OCI-LY1 (cell line): ENCODE data around the gene CNOT8.

Source experiments
- H2AFZ ChIP-seq: fragments of 200-600 bp; sonication (generic), shearing (Covaris generic); 2 replicates; pipeline ENCODE4 v1.6.0; 2014; ENCODE audit warnings: antibody characterized with exemption, mild to moderate bottlenecking, low read length
- H3F3A ChIP-seq: fragments of 200-600 bp; sonication (generic), shearing (Covaris generic); 2 replicates; pipeline ENCODE4 v1.6.0; 2014; ENCODE audit warnings: mild to moderate bottlenecking, antibody characterized with exemption, low read length, moderate library complexity; ENCODE audit not compliant: insufficient read depth
- H3K27ac ChIP-seq: fragments of 200-600 bp; sonication (generic); 2 replicates; pipeline ENCODE4 v1.5.1; 2014; ENCODE audit warnings: low read length, mixed run types, mild to moderate bottlenecking, low read depth; ENCODE audit not compliant: poor library complexity, severe bottlenecking
- H3K27me3 ChIP-seq: fragments of 200-600 bp; sonication (generic); 2 replicates; pipeline ENCODE4 v1.6.0; 2014; ENCODE audit warnings: antibody characterized with exemption, mild to moderate bottlenecking, low read length, moderate library complexity; ENCODE audit not compliant: insufficient read depth
- H3K36me3 ChIP-seq: fragments of 200-600 bp; sonication (generic); 2 replicates; pipeline ENCODE4 v1.6.1; 2014; ENCODE audit warnings: mild to moderate bottlenecking, antibody characterized with exemption, low read length, moderate library complexity, mixed read lengths; ENCODE audit not compliant: insufficient read depth
- H3K4me1 ChIP-seq: fragments of 200-600 bp; sonication (generic); 2 replicates; pipeline ENCODE4 v1.5.1; 2014; ENCODE audit warnings: mild to moderate bottlenecking, low read length, moderate library complexity; ENCODE audit not compliant: insufficient read depth, severe bottlenecking
- H3K4me2 ChIP-seq: fragments of 200-600 bp; sonication (generic), shearing (Covaris generic); 2 replicates; pipeline ENCODE4 v1.6.1; 2014; ENCODE audit warnings: low read length
- H3K4me3 ChIP-seq: fragments of 200-600 bp; sonication (generic); 2 replicates; pipeline ENCODE4 v1.5.1; 2014; ENCODE audit warnings: low read length, low read depth, mild to moderate bottlenecking, mixed read lengths; ENCODE audit not compliant: poor library complexity, severe bottlenecking
- H3K79me2 ChIP-seq: fragments of 200-600 bp; shearing (Covaris generic); 2 replicates; pipeline ENCODE4 v1.6.1; 2016; ENCODE audit warnings: mixed run types, low read length, mixed read lengths; ENCODE audit not compliant: insufficient read depth
- H3K9ac ChIP-seq: fragments of 200-600 bp; sonication (generic), shearing (Covaris generic); 2 replicates; pipeline ENCODE4 v1.6.1; 2014; ENCODE audit warnings: mild to moderate bottlenecking, low read length, mixed read lengths
- H3K9me2 ChIP-seq: fragments of 200-600 bp; sonication (generic), shearing (Covaris generic); 2 replicates; pipeline ENCODE4 v1.6.1; 2014; ENCODE audit warnings: low read depth, mild to moderate bottlenecking, low read length, mixed read lengths
- H3K9me3 ChIP-seq: fragments of 200-600 bp; shearing (Covaris generic); 2 replicates; pipeline ENCODE4 v1.6.1; 2014; ENCODE audit warnings: low read length, mixed read lengths
- H4K20me1 ChIP-seq: fragments of 200-600 bp; sonication (generic), shearing (Covaris generic); 2 replicates; pipeline ENCODE4 v1.6.0; 2016; ENCODE audit warnings: mild to moderate bottlenecking, low read length; ENCODE audit not compliant: insufficient read depth
- EZH2 ChIP-seq: fragments of 200-600 bp; sonication (generic), shearing (Covaris generic); IDR thresholded peaks from 2 replicates; pipeline ENCODE4 v1.8.0; 2017; ENCODE audit warnings: borderline replicate concordance, mixed run types, mild to moderate bottlenecking, antibody characterized with exemption, low read length, moderate library complexity, mixed read lengths
- TF ChIP-seq, protein P1 (sequence below): fragments of 200-600 bp; sonication (generic), shearing (Covaris generic); IDR thresholded peaks from 2 replicates; pipeline ENCODE4 v1.5.1; 2017; ENCODE audit warnings: mild to moderate bottlenecking, antibody characterized with exemption, low read length, moderate library complexity, mixed read lengths

CNOT8 gene

DNA sequence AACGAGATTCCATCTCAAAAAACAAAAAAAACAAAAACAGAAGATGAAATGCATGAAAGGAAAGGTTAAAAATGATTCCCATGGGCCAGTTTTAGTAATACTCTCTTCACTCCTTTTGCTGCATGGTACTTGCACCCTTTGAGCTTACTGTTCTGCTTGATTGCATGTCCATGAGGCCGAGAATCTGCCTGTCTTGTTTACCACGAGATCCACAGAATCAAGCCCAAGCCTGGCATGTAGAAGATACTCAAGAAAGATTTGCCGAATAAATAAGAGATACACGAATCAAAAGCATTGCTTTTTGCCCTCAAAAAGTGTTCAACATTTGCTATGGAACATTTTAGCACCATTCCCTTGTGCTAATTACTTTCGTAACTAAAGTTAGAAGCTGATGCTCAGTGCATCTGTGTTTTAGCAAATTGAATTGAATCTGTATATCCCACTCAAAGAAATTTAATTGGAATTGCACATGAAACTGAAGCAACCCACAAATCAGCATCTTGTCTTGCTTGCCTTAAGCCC, 9.1 kb upstream of the CNOT8 start:
- Histone ChIP-seq H3K27ac (no peak overlapping the region), H3K4me3 (no peak overlapping the region)

DNA sequence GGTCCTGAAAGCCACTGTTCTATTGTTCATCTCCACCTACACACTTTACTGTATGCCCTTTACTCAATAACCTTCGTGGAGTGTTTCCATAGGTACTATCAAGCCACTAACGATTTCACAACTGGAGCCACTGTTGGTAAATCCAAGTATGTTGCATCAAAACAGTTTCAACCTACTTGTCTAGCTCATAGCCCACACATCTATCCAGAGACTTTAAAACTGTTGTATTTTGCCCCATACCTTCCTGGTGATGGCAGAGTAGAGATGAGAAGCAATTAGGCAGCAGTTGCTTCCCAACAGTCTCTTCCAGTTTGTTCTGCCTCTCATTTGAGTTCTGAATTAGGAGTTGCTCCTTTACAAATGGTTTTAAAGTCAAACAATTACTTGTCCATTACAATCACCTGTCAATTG, 8.6 kb upstream of the CNOT8 start:
- H3K27me3 ChIP-seq: no peaks in the 10 kb centered on the region
- no peaks in the 10 kb centered on the region for H3F3A ChIP-seq
- H3K9me3 ChIP-seq: no peaks in the 10 kb centered on the region
- no peaks in the 10 kb centered on the region for H3K4me1 ChIP-seq
- H3K4me3 ChIP-seq: no peak overlapping the region
- H3K36me3 ChIP-seq: no peaks in the 10 kb centered on the region
- H3K9me2 ChIP-seq: no peaks in the 10 kb centered on the region
- no peak overlapping the region for H3K4me2 ChIP-seq
- no peak overlapping the region for H3K9ac ChIP-seq
- TF ChIP-seq, protein P1, sequence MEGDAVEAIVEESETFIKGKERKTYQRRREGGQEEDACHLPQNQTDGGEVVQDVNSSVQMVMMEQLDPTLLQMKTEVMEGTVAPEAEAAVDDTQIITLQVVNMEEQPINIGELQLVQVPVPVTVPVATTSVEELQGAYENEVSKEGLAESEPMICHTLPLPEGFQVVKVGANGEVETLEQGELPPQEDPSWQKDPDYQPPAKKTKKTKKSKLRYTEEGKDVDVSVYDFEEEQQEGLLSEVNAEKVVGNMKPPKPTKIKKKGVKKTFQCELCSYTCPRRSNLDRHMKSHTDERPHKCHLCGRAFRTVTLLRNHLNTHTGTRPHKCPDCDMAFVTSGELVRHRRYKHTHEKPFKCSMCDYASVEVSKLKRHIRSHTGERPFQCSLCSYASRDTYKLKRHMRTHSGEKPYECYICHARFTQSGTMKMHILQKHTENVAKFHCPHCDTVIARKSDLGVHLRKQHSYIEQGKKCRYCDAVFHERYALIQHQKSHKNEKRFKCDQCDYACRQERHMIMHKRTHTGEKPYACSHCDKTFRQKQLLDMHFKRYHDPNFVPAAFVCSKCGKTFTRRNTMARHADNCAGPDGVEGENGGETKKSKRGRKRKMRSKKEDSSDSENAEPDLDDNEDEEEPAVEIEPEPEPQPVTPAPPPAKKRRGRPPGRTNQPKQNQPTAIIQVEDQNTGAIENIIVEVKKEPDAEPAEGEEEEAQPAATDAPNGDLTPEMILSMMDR: no peak
- TF ChIP-seq EZH2: no peak
- no peak overlapping the region for H3K27ac ChIP-seq
- no peaks in the 10 kb centered on the region for H3K79me2 ChIP-seq
- no peak overlapping the region for H2AFZ ChIP-seq
- H4K20me1 ChIP-seq: no peaks in the 10 kb centered on the region

More for the DNA sequence above, 9.1 kb upstream of the CNOT8 start:
- no peak overlapping the region for H3K9ac ChIP-seq
- no peaks in the 10 kb centered on the region for H3K27me3 ChIP-seq
- H2AFZ ChIP-seq: no peak overlapping the region
- no peaks in the 10 kb centered on the region for H3K9me2 ChIP-seq
- H3K4me1 ChIP-seq: no peaks in the 10 kb centered on the region
- TF ChIP-seq EZH2: no peak
- TF ChIP-seq, protein P1: no peak
- H3K4me2 ChIP-seq: no peak overlapping the region
- H3K9me3 ChIP-seq: no peaks in the 10 kb centered on the region
- no peaks in the 10 kb centered on the region for H3K79me2 ChIP-seq
- H3F3A ChIP-seq: no peaks in the 10 kb centered on the region
- H4K20me1 ChIP-seq: no peaks in the 10 kb centered on the region
- H3K36me3 ChIP-seq: no peaks in the 10 kb centered on the region

DNA sequence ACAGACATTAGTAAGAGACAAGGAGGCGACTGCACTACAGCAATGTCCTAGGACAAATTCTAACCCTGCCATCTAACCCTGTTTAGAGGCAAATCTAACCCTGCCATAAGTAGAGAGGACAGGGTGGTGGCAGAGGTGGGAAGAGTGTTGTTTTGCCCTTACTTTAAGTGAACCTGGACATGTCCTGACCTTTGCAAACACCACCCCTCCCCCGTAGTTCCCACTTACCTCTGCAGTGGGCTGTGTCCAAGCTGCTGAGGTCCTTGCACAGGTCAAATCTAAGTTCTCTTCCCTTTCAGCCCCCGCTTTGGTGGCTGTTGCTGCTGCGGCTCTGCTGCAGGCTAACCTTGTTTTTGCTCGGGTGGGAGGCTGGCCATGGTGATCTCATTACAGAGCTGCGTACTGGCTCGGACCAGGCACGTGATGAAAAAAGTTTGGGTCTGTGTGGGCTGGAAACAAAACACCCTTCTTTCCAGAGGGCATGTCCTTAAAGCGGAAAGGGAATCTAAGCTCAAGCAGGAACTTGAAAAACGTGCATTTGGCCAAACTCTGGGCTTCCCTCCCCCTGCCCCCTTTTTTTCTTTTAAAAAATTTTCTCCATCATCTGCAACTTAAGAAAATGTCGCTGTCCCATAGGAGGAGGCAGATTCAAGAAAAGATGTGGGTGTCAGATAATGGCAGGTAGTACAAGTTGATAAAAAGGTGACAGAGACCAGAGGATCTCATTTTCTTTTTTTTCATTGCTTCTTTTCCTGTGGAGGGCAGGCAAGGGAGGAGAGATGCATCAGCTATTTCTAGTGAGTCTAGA, 8.0 kb upstream of the CNOT8 start, which contains the start of gene FAXDC2:
TSS of gene FAXDC2 (minus strand) at position 349 of the 808 bp plus-strand sequence. CDS start 12,425 bp downstream, outside the sequence.
- no peaks in the 10 kb centered on the region for H3F3A ChIP-seq
- H3K79me2 ChIP-seq: no peaks in the 10 kb centered on the region
- H2AFZ ChIP-seq: no peak within 1 kb of the TSS
- H3K4me1 ChIP-seq: no peaks in the 10 kb centered on the region
- H3K4me3 ChIP-seq: no peak within 1 kb of the TSS
- no peak within 1 kb of the TSS for H3K27ac ChIP-seq
- TF ChIP-seq, protein P1: no peak
- TF ChIP-seq EZH2: no peak
- H3K36me3 ChIP-seq: no peaks in the 10 kb centered on the region
- H3K4me2 ChIP-seq: no peak within 1 kb of the TSS
- H4K20me1 ChIP-seq: no peaks in the 10 kb centered on the region
- H3K9me2 ChIP-seq: no peaks in the 10 kb centered on the region
- H3K9me3 ChIP-seq: no peaks in the 10 kb centered on the region
- no peak within 1 kb of the TSS for H3K9ac ChIP-seq
- H3K27me3 ChIP-seq: no peaks in the 10 kb centered on the region
